Osteocyte (in vitro differentiated cells): ENCODE results near the gene MTUS2. TPM values are rescaled to one million over a fixed set of nuclear protein-coding genes. Genes with fewer than 3 reads are reported as not detected.

Source experiments
- DNase-seq: peaks from one replicate; pipeline ENCODE4 v3.0.0; 2021; ENCODE audit warnings: mixed read lengths; ENCODE audit not compliant: unreplicated experiment; ENCODE audit errors: extremely low spot score
- H3K27ac Mint-ChIP-seq: one replicate; pipeline ENCODE4 v1.8.0; 2021; ENCODE audit warnings: mild to moderate bottlenecking, mixed read lengths; ENCODE audit not compliant: unreplicated experiment
- H3K27me3 Mint-ChIP-seq: one replicate; pipeline ENCODE4 v1.8.0; 2021; ENCODE audit warnings: mixed read lengths; ENCODE audit not compliant: unreplicated experiment
- H3K36me3 Mint-ChIP-seq: one replicate; pipeline ENCODE4 v1.8.0; 2021; ENCODE audit warnings: mixed read lengths; ENCODE audit not compliant: unreplicated experiment
- H3K4me1 Mint-ChIP-seq: one replicate; pipeline ENCODE4 v1.8.0; 2021; ENCODE audit warnings: mixed read lengths; ENCODE audit not compliant: unreplicated experiment
- H3K4me3 Mint-ChIP-seq: one replicate; pipeline ENCODE4 v1.8.0; 2021; ENCODE audit warnings: mild to moderate bottlenecking, moderate library complexity, mixed read lengths; ENCODE audit not compliant: unreplicated experiment
- H3K9me3 Mint-ChIP-seq: one replicate; pipeline ENCODE4 v1.8.0; 2021; ENCODE audit warnings: mixed read lengths; ENCODE audit not compliant: unreplicated experiment
- total RNA-seq: library from RNA; stranded (reverse); gene quantifications from 2 replicates; pipeline ENCODE4 v1.2.1, GENCODE V29; 2021
- TF ChIP-seq, protein P1 (sequence below): fragments of 200-600 bp; sonication (generic); IDR thresholded peaks from 2 replicates; pipeline ENCODE4 v1.5.0; 2021; ENCODE audit warnings: antibody characterized with exemption, mild to moderate bottlenecking, moderate library complexity

The MTUS2 gene
- total RNA-seq, 1 donor from 2014 or later, result 0.05 TPM

DNA sequence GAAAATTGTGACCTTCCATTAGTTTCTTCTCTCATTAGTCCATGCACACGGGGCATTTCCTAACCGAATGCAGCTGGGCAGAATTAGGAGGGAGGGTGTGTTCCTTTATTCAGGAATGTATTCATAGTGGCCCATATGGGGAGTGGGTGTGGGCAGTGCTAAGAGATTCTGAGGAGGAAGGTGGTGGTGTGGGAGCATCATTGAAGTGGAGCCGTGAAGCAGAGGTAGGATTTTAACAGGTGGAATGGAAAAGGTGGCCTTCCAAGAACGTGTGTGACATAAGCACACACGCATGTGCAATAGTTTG lies 134.2 kb downstream of the MTUS2 start:
- H3K27me3 Mint-ChIP-seq, result peaks cover 3% of the 10 kb centered on the region
- no peak for DNase-seq
- TF ChIP-seq, protein P1, sequence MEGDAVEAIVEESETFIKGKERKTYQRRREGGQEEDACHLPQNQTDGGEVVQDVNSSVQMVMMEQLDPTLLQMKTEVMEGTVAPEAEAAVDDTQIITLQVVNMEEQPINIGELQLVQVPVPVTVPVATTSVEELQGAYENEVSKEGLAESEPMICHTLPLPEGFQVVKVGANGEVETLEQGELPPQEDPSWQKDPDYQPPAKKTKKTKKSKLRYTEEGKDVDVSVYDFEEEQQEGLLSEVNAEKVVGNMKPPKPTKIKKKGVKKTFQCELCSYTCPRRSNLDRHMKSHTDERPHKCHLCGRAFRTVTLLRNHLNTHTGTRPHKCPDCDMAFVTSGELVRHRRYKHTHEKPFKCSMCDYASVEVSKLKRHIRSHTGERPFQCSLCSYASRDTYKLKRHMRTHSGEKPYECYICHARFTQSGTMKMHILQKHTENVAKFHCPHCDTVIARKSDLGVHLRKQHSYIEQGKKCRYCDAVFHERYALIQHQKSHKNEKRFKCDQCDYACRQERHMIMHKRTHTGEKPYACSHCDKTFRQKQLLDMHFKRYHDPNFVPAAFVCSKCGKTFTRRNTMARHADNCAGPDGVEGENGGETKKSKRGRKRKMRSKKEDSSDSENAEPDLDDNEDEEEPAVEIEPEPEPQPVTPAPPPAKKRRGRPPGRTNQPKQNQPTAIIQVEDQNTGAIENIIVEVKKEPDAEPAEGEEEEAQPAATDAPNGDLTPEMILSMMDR, result no peak
- no peak overlapping the region for H3K4me3 Mint-ChIP-seq
- no peaks in the 10 kb centered on the region for H3K36me3 Mint-ChIP-seq
- H3K27ac Mint-ChIP-seq, result no peak overlapping the region
- peaks cover 8% of the 10 kb centered on the region for H3K9me3 Mint-ChIP-seq
- no peaks in the 10 kb centered on the region for H3K4me1 Mint-ChIP-seq

DNA sequence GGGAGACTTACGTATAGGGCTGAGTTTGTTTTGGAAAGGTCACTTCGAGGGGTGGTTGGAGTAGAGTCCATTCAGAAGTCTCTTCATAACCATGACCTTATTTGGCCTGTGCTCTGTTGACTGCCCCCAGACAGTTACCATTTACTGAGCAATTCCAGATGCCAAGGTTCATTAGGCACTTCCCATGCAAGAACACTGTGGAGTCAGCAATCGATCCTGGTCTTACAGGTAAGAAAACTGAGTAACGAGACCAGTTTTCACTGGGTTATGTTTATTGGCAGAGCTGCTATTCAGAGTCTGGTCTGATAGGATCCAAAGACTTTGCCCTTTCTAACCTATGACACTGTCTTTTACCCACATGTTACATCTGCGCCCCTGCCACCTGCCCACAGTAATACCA lies 134.7 kb downstream of the MTUS2 start:
- DNase-seq, result no peak
- no peaks in the 10 kb centered on the region for H3K4me1 Mint-ChIP-seq
- H3K27ac Mint-ChIP-seq, result no peak overlapping the region
- no peak overlapping the region for H3K4me3 Mint-ChIP-seq
- H3K9me3 Mint-ChIP-seq, result peaks cover 8% of the 10 kb centered on the region
- no peaks in the 10 kb centered on the region for H3K27me3 Mint-ChIP-seq
- no peaks in the 10 kb centered on the region for H3K36me3 Mint-ChIP-seq
- TF ChIP-seq, protein P1, result no peak

DNA sequence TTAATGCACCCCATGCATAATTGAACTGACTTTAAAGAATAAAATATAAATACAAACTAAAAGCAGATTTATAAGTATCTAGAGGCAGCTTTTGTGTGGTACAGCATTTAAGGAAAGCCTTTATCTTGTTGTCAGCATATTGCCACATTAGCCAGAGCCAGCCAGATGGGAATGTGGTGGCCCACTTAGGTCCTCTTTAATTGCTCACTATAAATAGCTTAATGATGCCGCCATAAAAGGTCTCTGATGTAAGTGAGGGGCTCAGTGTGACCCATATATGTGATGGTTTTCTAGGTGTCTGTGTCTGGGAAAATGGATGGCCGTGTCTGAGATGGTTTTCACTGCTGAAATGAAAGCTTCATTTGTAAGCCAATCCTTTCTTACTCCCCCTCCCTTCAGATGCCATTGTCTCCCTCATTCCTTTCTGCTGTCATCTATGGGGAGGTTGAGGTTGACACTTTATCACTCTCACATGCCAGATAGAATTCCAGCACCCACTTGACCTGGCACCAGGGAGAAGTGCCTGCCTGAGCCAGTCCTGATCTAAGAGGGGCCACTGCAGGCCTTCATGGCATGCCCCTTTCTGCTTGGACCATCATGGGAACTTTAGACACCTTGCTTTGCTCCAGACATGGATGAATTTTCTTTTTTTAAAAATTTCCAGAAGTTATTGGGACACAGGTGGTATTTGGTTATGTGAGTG lies 135.3 kb downstream of the MTUS2 start:
- no peak overlapping the region for H3K27ac Mint-ChIP-seq
- TF ChIP-seq, protein P1, result no peak
- H3K27me3 Mint-ChIP-seq, result peaks cover 3% of the 10 kb centered on the region
- H3K4me1 Mint-ChIP-seq, result no peaks in the 10 kb centered on the region
- no peak overlapping the region for H3K4me3 Mint-ChIP-seq
- no peaks in the 10 kb centered on the region for H3K36me3 Mint-ChIP-seq
- no peak for DNase-seq
- H3K9me3 Mint-ChIP-seq, result peaks cover 4% of the 10 kb centered on the region

DNA sequence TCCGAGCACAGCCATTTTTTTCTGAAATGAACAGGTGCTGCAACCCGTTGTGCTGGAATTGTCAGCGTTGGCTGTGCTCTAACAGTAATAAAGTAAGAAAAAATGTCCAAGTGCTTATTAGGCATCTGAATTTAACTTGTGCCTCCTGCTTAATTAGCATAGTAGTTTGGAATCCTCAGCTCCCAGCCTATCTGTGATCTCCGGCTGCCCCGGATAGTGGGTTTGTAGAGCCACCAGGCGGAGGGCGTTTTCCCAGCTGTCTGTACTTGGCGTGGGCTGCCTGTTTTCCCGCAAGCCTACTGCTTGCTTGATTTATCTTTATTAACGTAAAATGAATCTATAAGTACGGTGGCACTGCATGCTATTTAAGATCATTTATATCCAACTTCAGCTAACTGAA lies 137.9 kb downstream of the MTUS2 start:
- Mint-ChIP-seq H3K27ac (no peak overlapping the region), H3K4me3 (no peak overlapping the region), H3K9me3 (no peaks in the 10 kb centered on the region), H3K27me3 (peaks cover 4% of the 10 kb centered on the region), H3K36me3 (no peaks in the 10 kb centered on the region), H3K4me1 (no peaks in the 10 kb centered on the region)
- TF ChIP-seq, protein P1, result no peak
- no peak for DNase-seq

DNA sequence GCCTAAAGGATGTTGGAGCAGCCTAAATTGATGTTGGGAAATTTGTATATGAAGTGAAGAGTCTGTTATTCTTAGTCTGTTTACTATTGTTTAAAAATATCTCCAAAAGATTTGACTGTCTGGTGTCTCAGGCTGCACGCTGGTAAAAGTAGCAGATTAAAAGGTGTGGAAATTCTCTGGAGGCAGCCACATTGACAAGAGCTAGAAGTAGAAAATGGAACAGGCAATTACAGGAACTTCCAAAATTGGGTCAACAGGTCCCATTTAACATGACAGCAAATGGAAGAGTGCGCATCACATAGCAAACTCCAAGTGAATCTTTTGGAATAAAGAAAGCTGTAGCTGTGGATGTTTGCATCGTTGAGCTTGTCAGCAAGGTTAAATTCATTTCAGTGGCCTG lies 138.3 kb downstream of the MTUS2 start:
- Mint-ChIP-seq H3K27me3 (peaks cover 4% of the 10 kb centered on the region), H3K27ac (no peak overlapping the region), H3K9me3 (no peaks in the 10 kb centered on the region), H3K36me3 (no peaks in the 10 kb centered on the region), H3K4me1 (no peaks in the 10 kb centered on the region), H3K4me3 (no peak overlapping the region)
- TF ChIP-seq, protein P1, result no peak
- no peak for DNase-seq
